Astrocyte of the spinal cord (primary cell): Measurements from ENCODE around the gene RNF34.

Experiments used
- DNase-seq: peaks from one replicate; pipeline ENCODE4 v3.0.0; 2011; ENCODE audit warnings: low read depth, low spot score
- H3K4me3 ChIP-seq: 2 replicates; pipeline ENCODE4 v1.5.1; 2011; ENCODE audit warnings: low read depth, mild to moderate bottlenecking, low read length, moderate library complexity
- in situ Hi-C: cut with HindIII; loops from 2 replicates; pipeline ENCODE4 v1.10.0; 2017; ENCODE audit warnings: low sequenced_read_pairs
- TF ChIP-seq, protein P1 (sequence below): IDR thresholded peaks from 2 replicates; pipeline ENCODE4 v1.5.1; 2012; ENCODE audit warnings: low read depth, mild to moderate bottlenecking, low read length, inconsistent platforms

Gene RNF34

DNA sequence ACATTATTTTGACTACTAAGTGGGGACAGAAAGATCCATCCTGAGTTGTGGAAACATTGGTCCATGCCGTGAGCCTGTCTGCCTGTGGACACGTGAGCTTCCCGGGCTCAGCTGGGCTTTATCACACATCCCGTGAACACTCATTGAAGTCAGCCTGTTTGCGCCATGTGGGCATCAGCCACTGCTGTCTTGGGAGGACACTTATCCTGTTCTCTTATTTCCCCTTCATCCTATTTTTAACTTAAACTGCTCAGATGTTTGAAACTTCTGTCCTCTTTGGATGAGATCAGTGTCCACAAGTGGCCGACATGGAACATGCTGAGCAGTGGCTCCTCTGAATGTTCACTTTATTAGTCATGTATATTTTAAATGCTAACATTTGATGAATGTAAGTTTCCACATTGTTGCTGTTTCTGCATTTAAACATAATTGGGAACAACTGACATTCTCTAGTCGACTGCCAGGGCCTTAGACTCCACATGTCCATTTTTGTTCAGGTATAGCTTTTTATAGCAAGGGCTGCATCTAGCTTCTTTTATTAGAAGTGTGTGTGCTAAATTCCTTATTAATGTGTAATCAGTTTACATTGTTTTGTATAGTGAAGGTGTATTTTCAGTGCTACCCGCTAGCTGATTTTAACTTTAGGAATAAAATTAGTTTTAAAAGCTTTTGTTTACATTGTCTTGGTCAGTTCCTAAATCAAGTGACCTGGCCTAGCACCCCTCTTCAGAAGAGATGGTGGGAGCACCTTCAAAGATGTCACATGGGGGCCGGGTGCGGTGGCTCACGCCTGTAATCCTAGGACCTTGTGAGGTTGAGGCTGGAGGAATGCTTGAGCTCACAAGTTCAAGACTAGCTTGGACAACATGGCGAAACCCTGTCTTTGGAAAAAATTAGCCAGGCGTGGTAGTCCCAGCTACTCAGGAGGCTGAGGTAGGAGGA, 24.0 kb downstream of the RNF34 start:
- in situ Hi-C loops: no loop called here
- H3K4me3 ChIP-seq: no peak overlapping the region
- TF ChIP-seq, protein P1, sequence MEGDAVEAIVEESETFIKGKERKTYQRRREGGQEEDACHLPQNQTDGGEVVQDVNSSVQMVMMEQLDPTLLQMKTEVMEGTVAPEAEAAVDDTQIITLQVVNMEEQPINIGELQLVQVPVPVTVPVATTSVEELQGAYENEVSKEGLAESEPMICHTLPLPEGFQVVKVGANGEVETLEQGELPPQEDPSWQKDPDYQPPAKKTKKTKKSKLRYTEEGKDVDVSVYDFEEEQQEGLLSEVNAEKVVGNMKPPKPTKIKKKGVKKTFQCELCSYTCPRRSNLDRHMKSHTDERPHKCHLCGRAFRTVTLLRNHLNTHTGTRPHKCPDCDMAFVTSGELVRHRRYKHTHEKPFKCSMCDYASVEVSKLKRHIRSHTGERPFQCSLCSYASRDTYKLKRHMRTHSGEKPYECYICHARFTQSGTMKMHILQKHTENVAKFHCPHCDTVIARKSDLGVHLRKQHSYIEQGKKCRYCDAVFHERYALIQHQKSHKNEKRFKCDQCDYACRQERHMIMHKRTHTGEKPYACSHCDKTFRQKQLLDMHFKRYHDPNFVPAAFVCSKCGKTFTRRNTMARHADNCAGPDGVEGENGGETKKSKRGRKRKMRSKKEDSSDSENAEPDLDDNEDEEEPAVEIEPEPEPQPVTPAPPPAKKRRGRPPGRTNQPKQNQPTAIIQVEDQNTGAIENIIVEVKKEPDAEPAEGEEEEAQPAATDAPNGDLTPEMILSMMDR: no peak
- DNase-seq: no peak

DNA sequence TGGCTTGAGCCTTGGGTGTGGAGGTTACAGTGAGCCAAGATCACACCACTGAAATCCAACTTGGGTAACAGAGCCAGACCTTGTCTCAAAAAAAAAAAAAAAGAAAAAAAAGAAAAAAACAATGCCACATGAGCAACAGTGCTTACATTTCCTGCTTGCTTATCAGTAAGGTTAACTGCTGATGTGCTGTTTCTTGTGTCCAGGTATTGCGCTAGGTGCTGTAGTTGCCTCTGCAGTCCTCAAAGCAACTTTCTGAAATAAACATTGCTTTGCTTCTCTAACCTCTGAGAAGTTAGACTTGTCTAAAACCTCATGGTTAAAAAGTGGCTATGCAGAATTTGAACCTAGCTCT, 24.7 kb downstream of the RNF34 start:
- no peak overlapping the region for H3K4me3 ChIP-seq
- TF ChIP-seq, protein P1: no peak
- DNase-seq: no peak
- in situ Hi-C loops: no loop called here

DNA sequence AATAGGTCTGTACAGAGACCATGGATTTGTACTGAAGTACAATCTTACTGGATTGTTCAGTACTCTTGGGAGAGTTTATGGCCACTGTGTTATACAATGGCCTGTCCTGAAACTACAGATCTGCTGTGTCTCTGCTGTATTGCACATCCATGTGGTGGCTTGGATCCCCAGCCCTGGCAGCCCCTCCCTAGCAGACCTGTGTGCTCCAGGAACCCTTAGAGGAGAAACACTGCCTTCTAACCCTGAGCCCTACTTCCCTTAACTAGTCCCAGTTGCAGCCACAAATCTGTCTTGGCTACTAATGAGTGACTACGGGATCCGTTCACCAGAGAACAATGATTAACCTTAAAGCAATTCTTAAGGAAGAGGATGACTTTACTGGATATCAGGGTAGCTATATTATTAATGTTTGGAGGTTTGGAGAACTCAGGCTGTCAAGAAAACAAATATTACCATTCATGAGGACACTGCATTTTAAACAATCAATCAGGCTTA, 27.7 kb downstream of the RNF34 start:
- no peak for DNase-seq
- in situ Hi-C loops: no loop called here
- TF ChIP-seq, protein P1: no peak
- no peak overlapping the region for H3K4me3 ChIP-seq

DNA sequence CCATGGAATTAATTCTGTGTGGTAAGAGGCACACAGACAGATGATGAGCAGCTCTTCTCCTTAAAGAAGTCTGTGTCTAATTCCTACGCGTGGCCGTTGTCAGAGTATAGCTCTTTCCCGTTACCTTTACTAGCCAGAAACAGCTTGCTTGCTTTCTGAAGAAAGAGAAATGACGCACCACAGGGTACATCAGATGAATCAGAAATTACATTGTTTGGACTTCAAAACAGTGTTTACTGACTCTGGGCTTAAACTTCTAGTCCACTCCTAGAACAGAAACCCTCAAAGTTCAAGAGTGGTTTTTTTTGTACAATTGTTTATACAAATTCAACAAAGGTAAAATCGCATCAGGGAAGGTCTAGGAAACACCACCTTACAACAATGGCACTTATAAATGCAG, 29.0 kb downstream of the RNF34 start:
- no peak for DNase-seq
- TF ChIP-seq, protein P1: no peak
- no peak overlapping the region for H3K4me3 ChIP-seq
- in situ Hi-C loops: no loop called here

DNA sequence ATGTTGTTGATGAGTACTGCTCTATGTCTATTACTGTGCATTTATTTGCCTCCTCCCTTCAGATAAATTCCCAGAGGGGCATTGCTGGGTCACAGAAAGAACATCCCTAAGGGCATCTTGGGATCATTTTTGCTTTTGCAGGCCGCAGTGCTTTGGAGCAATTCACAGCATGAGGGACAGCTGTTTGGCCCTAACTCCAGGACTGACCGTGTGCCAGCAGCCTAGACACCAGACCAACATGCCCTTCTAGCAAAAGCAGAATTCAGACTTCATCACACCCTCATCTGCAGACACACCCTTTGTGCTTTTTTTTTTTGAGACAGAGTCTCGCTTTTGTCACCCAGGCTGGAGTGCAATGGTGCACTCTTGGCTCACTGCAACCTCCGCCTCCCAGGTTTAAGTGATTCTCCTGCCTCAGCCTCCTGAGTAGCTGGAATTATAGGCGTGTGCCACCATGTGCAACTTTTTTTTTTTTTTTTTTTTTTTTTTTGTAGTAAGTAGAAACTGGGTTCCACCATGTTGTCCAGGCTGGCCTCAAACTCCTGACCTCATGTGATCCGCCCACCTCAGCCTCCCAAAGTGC, 31.0 kb downstream of the RNF34 start:
- H3K4me3 ChIP-seq: no peak overlapping the region
- TF ChIP-seq, protein P1: no peak
- DNase-seq: no peak
- in situ Hi-C loops: no loop called here

DNA sequence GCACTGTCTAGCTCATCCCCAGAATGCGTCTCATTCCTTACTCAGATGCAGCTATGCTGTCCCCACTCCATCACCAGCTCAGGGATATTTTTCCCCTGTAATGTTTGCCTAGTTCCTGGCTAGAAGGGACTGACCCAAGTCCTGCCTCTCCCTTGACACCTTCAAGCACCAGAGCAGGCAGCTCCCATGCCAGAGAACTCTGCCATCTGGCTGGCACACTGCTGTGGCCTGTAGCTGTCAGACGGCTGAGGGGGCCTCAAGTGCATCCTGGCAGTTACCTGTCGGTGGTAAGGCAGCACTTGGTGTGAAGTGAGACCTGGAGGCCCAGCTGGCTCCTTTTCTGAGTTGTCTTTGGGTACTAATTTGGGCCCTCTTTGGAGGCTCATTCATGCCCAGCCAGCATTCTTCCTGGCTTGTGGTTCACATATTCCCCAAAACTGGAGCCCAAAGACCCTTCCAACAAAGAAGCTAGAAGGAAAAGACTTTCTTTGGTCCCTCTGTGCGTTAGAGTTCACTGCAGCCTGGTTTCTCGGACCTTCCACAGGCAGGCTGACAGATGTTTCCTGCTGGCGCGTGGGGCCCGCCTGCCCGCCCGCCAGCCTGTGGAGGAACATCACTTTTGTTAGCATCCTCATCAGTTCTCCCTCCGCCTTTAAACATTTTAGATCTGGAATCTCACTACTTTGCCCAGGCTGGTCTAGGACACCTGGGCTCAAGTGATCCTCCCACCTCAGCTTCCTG, 33.0 kb downstream of the RNF34 start:
- no peak overlapping the region for H3K4me3 ChIP-seq
- TF ChIP-seq, protein P1: no peak
- no peak for DNase-seq
- in situ Hi-C loops: no loop called here
